ENCODE results near the gene ZNF12. TPM values are rescaled to one million over a fixed set of nuclear protein-coding genes. Genes with fewer than 3 reads are reported as not detected.
"Not testable (repeated sequence)": the region's sequence is repeated elsewhere in the genome, so short reads cannot be mapped to it uniquely, and the experiment has no call there.

Gene ZNF12
- total RNA-seq, 1 experiment from 2014 or later, result 22.4 TPM

- H3K27ac Mint-ChIP-seq (ENCODE audit: low read depth, unreplicated experiment), result no peak overlapping the region
- DNase-seq (ENCODE audit: unreplicated experiment), result no peak
- peaks cover 7% of the 10 kb centered on the region for H3K9me3 Mint-ChIP-seq (ENCODE audit: unreplicated experiment)
- ChIA-PET POLR2A (interaction anchor here (0.8 kb wide), 1 partner anchor 8 kb away, joined by 3 read pairs; no protein-coding TSS in a partner anchor), CTCF (interaction anchor here (1.1 kb wide), 1 partner anchor 131 kb away, joined by 5 read pairs; no protein-coding TSS in a partner anchor)
- no peaks in the 10 kb centered on the region for H3K27me3 Mint-ChIP-seq (ENCODE audit: insufficient read depth, unreplicated experiment)
- intact Hi-C loops (cut with micrococcal nuclease), result no loop called here
- peaks cover 5% of the 10 kb centered on the region for H3K4me1 Mint-ChIP-seq (ENCODE audit: insufficient read depth, unreplicated experiment)
- H3K4me3 Mint-ChIP-seq (ENCODE audit: unreplicated experiment), result no peak overlapping the region
- peaks cover 1% of the 10 kb centered on the region for H3K36me3 Mint-ChIP-seq (ENCODE audit: insufficient read depth, unreplicated experiment)
- TF ChIP-seq, protein P1, sequence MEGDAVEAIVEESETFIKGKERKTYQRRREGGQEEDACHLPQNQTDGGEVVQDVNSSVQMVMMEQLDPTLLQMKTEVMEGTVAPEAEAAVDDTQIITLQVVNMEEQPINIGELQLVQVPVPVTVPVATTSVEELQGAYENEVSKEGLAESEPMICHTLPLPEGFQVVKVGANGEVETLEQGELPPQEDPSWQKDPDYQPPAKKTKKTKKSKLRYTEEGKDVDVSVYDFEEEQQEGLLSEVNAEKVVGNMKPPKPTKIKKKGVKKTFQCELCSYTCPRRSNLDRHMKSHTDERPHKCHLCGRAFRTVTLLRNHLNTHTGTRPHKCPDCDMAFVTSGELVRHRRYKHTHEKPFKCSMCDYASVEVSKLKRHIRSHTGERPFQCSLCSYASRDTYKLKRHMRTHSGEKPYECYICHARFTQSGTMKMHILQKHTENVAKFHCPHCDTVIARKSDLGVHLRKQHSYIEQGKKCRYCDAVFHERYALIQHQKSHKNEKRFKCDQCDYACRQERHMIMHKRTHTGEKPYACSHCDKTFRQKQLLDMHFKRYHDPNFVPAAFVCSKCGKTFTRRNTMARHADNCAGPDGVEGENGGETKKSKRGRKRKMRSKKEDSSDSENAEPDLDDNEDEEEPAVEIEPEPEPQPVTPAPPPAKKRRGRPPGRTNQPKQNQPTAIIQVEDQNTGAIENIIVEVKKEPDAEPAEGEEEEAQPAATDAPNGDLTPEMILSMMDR (IDR thresholded peaks at IDR 0.05; ENCODE audit: unreplicated experiment), result no peak
- BruUV-seq (replicated peaks), result no TSS peak
These were observed 18.3 kb upstream of the ZNF12 start for GRCh38 chr7:6725003-6725402.

DNA sequence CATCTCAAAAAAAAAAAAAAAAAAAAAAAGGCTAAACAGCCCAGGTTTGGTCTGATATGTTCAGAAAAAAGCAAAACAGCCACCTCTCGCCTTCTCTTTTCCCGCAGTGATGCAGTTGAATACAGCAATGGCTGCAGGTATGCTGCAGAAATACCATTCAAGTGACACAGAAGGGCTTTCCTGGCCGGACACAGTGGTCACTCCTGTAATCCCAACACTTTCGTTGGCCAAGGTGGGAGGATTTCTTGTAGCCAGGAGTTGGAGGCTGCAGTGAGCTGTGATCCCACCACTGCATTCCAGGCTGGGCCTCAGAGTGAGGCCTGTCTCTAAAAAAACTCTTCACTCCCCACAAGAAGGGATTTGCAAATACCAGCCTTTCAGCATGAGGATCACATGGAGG lies 17.6 kb upstream of the ZNF12 start:
- intact Hi-C loops (cut with micrococcal nuclease); H3K27me3 Mint-ChIP-seq (ENCODE audit: insufficient read depth, unreplicated experiment); H3K9me3 Mint-ChIP-seq (ENCODE audit: unreplicated experiment); H3K4me3 Mint-ChIP-seq (ENCODE audit: unreplicated experiment); BruUV-seq (replicated peaks); DNase-seq (ENCODE audit: unreplicated experiment); H3K4me1 Mint-ChIP-seq (ENCODE audit: insufficient read depth, unreplicated experiment); POLR2A ChIA-PET; H3K27ac Mint-ChIP-seq (ENCODE audit: low read depth, unreplicated experiment); H3K36me3 Mint-ChIP-seq (ENCODE audit: insufficient read depth, unreplicated experiment): not testable (repeated sequence)
- CTCF ChIA-PET, result interaction anchor here (1.1 kb wide), 1 partner anchor 132 kb away, joined by 5 read pairs; no protein-coding TSS in a partner anchor

DNA sequence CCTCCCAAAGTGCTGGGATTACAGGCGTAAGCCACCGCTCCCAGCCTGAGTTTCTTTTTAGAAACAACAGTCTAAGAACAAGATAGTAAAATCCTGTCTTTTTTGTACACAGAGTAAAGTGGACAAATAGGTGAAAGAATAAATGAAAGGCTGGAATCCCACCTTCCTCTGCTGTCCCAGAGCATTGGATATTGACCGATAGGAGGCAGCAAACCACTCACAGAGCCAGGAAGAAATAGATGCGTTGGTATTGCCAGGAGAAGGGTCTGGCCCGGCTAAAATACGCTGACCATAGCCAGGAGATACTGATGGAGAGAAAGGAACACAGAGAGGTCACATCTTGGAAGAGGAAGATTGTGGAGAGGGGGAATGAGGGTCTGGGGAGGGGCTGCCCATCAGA lies 11.4 kb upstream of the ZNF12 start:
- TF ChIP-seq, protein P1 (IDR thresholded peaks at IDR 0.05; ENCODE audit: unreplicated experiment), result no peak
- ChIA-PET CTCF (no interaction called here), POLR2A (interaction anchor here (1.3 kb wide), 1 partner anchor 8 kb away, joined by 3 read pairs; no protein-coding TSS in a partner anchor)
- DNase-seq (ENCODE audit: unreplicated experiment), result no peak
- Mint-ChIP-seq H3K36me3 (ENCODE audit: insufficient read depth, unreplicated experiment) (no peaks in the 10 kb centered on the region), H3K9me3 (ENCODE audit: unreplicated experiment) (peaks cover 7% of the 10 kb centered on the region), H3K4me1 (ENCODE audit: insufficient read depth, unreplicated experiment) (no peaks in the 10 kb centered on the region), H3K4me3 (ENCODE audit: unreplicated experiment) (no peak overlapping the region), H3K27ac (ENCODE audit: low read depth, unreplicated experiment) (no peak overlapping the region), H3K27me3 (ENCODE audit: insufficient read depth, unreplicated experiment) (peaks cover 24% of the 10 kb centered on the region)
- no TSS peak for BruUV-seq (replicated peaks)
- intact Hi-C loops (cut with micrococcal nuclease), result no loop called here

- H3K9me3 Mint-ChIP-seq (ENCODE audit: unreplicated experiment); DNase-seq (ENCODE audit: unreplicated experiment); CTCF ChIA-PET; intact Hi-C loops (cut with micrococcal nuclease); H3K36me3 Mint-ChIP-seq (ENCODE audit: insufficient read depth, unreplicated experiment); H3K27ac Mint-ChIP-seq (ENCODE audit: low read depth, unreplicated experiment); H3K4me3 Mint-ChIP-seq (ENCODE audit: unreplicated experiment); BruUV-seq (replicated peaks); H3K4me1 Mint-ChIP-seq (ENCODE audit: insufficient read depth, unreplicated experiment): not testable (repeated sequence)
- peaks cover 24% of the 10 kb centered on the region for H3K27me3 Mint-ChIP-seq (ENCODE audit: insufficient read depth, unreplicated experiment)
- POLR2A ChIA-PET, result interaction anchor here (0.9 kb wide), 1 partner anchor 9 kb away, joined by 3 read pairs; no protein-coding TSS in a partner anchor
These were observed 9.2 kb upstream of the ZNF12 start for GRCh38 chr7:6715898-6716297.

DNA sequence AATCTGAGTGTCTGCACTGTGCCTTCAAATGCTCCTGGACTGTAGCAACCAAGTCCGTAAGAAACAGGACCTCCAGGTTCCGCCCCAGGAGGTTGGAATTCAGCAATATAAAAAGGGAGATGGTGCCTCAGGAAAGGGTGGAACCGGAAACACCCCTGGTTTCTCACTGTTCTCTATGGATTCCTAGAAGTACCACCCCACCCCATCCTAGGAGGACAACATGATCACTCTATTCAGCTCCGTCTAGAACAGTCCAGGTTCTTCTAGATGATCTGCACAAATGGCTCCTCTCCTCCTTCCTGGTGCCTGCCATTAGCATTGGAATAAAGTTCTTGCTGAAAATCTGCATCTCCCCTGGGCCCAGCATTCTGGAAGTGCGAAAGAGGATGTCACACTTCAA lies 7.6 kb upstream of the ZNF12 start:
- BruUV-seq (replicated peaks), result no TSS peak
- Mint-ChIP-seq H3K27me3 (ENCODE audit: insufficient read depth, unreplicated experiment) (peaks cover 24% of the 10 kb centered on the region), H3K4me1 (ENCODE audit: insufficient read depth, unreplicated experiment) (no peaks in the 10 kb centered on the region), H3K36me3 (ENCODE audit: insufficient read depth, unreplicated experiment) (no peaks in the 10 kb centered on the region), H3K27ac (ENCODE audit: low read depth, unreplicated experiment) (no peak overlapping the region), H3K9me3 (ENCODE audit: unreplicated experiment) (no peaks in the 10 kb centered on the region), H3K4me3 (ENCODE audit: unreplicated experiment) (no peak overlapping the region)
- CTCF ChIA-PET, result no interaction called here
- DNase-seq (ENCODE audit: unreplicated experiment), result no peak
- POLR2A ChIA-PET, result interaction anchor here (0.8 kb wide), 1 partner anchor 124 kb away, joined by 4 read pairs; no protein-coding TSS in a partner anchor
- TF ChIP-seq, protein P1 (IDR thresholded peaks at IDR 0.05; ENCODE audit: unreplicated experiment), result no peak
- intact Hi-C loops (cut with micrococcal nuclease), result no loop called here
